Neural cell (in vitro differentiated cells): Measurements from ENCODE around the gene GOLGA6A. TPM values are rescaled to one million over a fixed set of nuclear protein-coding genes. Genes with fewer than 3 reads are reported as not detected.

Source experiments
- H2AFZ ChIP-seq: fragments of 200-600, 300-800 bp; sonication (generic), shearing (Covaris generic); 2 replicates; pipeline ENCODE4 v1.6.0; 2014; ENCODE audit warnings: low read depth, mild to moderate bottlenecking, antibody characterized with exemption, low read length, moderate library complexity
- H3F3A ChIP-seq: fragments of 200-600 bp; shearing (Covaris generic); 2 replicates; pipeline ENCODE4 v1.6.1; 2016; ENCODE audit warnings: mild to moderate bottlenecking, moderate library complexity, mixed read lengths, antibody characterized with exemption, low read length; ENCODE audit not compliant: insufficient read depth, poor library complexity, severe bottlenecking
- H3K27ac ChIP-seq: fragments of 200-600, 300-800 bp; sonication (generic), shearing (Covaris generic); 2 replicates; pipeline ENCODE4 v1.5.1; 2014; ENCODE audit warnings: mild to moderate bottlenecking, low read length, moderate library complexity
- H3K27me3 ChIP-seq: fragments of 300-800, 200-600 bp; sonication (generic), shearing (Covaris generic); 2 replicates; pipeline ENCODE4 v1.6.0; 2014; ENCODE audit warnings: mild to moderate bottlenecking, low read depth, low read length, moderate library complexity; ENCODE audit not compliant: insufficient read depth
- H3K36me3 ChIP-seq: fragments of 300-800, 200-600 bp; sonication (generic), shearing (Covaris generic); 2 replicates; pipeline ENCODE4 v1.5.1; 2014; ENCODE audit warnings: mild to moderate bottlenecking, antibody characterized with exemption, low read length, moderate library complexity; ENCODE audit not compliant: insufficient read depth
- H3K4me2 ChIP-seq: fragments of 300-800, 200-600 bp; sonication (generic), shearing (Covaris generic); 2 replicates; pipeline ENCODE4 v1.6.0; 2014; ENCODE audit warnings: mild to moderate bottlenecking, low read length
- H3K4me3 ChIP-seq: fragments of 300-800, 200-600 bp; sonication (generic), shearing (Covaris generic); 2 replicates; pipeline ENCODE4 v1.5.1; 2014; ENCODE audit warnings: mild to moderate bottlenecking, low read length, moderate library complexity
- H3K79me2 ChIP-seq: fragments of 200-600 bp; shearing (Covaris generic); replicated peaks from 2 replicates; pipeline ENCODE4 v1.6.0; 2014; ENCODE audit warnings: mild to moderate bottlenecking, low read length, moderate library complexity; ENCODE audit not compliant: insufficient read depth
- H3K9ac ChIP-seq: fragments of 300-800, 200-600 bp; sonication (generic), shearing (Covaris generic); 2 replicates; pipeline ENCODE4 v1.6.1; 2016; ENCODE audit warnings: mild to moderate bottlenecking, low read length, mixed read lengths
- H3K9me2 ChIP-seq: fragments of 200-600 bp; shearing (Covaris generic); 2 replicates; pipeline ENCODE4 v1.6.1; 2016; ENCODE audit warnings: mild to moderate bottlenecking, low read length, mixed read lengths; ENCODE audit not compliant: insufficient read depth
- H3K9me3 ChIP-seq: fragments of 200-600, 300-800 bp; sonication (generic), shearing (Covaris generic); 2 replicates; pipeline ENCODE4 v1.6.1; 2016; ENCODE audit warnings: mild to moderate bottlenecking, mixed run types, low read length, moderate library complexity, mixed read lengths
- H4K20me1 ChIP-seq: fragments of 200-600 bp; shearing (Covaris generic); 2 replicates; pipeline ENCODE4 v1.6.1; 2016; ENCODE audit warnings: mild to moderate bottlenecking, mixed run types; ENCODE audit not compliant: insufficient read depth
- CTCF ChIP-seq: fragments of 450-650 bp; IDR thresholded peaks from 2 replicates; pipeline ENCODE4 v1.5.1; 2014; ENCODE audit warnings: antibody characterized with exemption, mild to moderate bottlenecking, moderate library complexity; ENCODE audit not compliant: poor library complexity, severe bottlenecking
- EP300 ChIP-seq: fragments of 450-650 bp; conservative IDR thresholded peaks from 2 replicates; pipeline ENCODE4 v1.6.1; 2014; ENCODE audit warnings: antibody characterized with exemption, mild to moderate bottlenecking, moderate library complexity; ENCODE audit not compliant: poor library complexity, severe bottlenecking
- EZH2 ChIP-seq: fragments of 200-600, 300-800 bp; shearing (Covaris generic), sonication (generic); IDR thresholded peaks from 2 replicates; pipeline ENCODE4 v1.6.1; 2014; ENCODE audit warnings: antibody characterized with exemption, low read length, borderline replicate concordance, mild to moderate bottlenecking; ENCODE audit not compliant: insufficient read depth, poor library complexity, severe bottlenecking
- MXI1 ChIP-seq: fragments of 450-650 bp; conservative IDR thresholded peaks from 2 replicates; pipeline ENCODE4 v1.6.1; 2014; ENCODE audit warnings: antibody characterized with exemption, mild to moderate bottlenecking; ENCODE audit not compliant: poor library complexity, severe bottlenecking
- POLR2AphosphoS5 ChIP-seq: IDR thresholded peaks from 2 replicates; pipeline ENCODE4 v1.6.1; 2012
- RAD21 ChIP-seq: fragments of 450-650 bp; conservative IDR thresholded peaks from 2 replicates; pipeline ENCODE4 v1.6.1; 2014; ENCODE audit warnings: antibody characterized with exemption, mild to moderate bottlenecking, moderate library complexity
- REST ChIP-seq: IDR thresholded peaks from 2 replicates; pipeline ENCODE4 v1.6.1; 2012; ENCODE audit warnings: borderline replicate concordance
- SMC3 ChIP-seq: fragments of 450-650 bp; conservative IDR thresholded peaks from 2 replicates; pipeline ENCODE4 v1.6.1; 2014; ENCODE audit warnings: antibody characterized with exemption, mild to moderate bottlenecking, moderate library complexity; ENCODE audit not compliant: poor library complexity
- TAF1 ChIP-seq: IDR thresholded peaks from 2 replicates; pipeline ENCODE4 v1.6.1; 2012; ENCODE audit warnings: low read depth
- polyA plus RNA-seq: library from polyadenylated mRNA; depleted of rRNA; stranded (reverse); fragments of >200 nt; gene quantifications from 2 replicates; pipeline ENCODE4 v1.2.3, GENCODE V29; 2014

GOLGA6A gene
- polyA plus RNA-seq, 1 donor from 2014 or later, result 0.50 TPM

- TF ChIP-seq MXI1 (no peak), EZH2 (no peak), POLR2AphosphoS5 (no peak), RAD21 (no peak), CTCF (no peak), EP300 (no peak), SMC3 (no peak), TAF1 (no peak), REST (no peak)
- H3K9me2 ChIP-seq, result no peaks in the 10 kb centered on the region
- no peak overlapping the region for H2AFZ ChIP-seq
- peaks cover 35% of the 10 kb centered on the region for H3K79me2 ChIP-seq
- no peaks in the 10 kb centered on the region for H3K9me3 ChIP-seq
- no peaks in the 10 kb centered on the region for H3K36me3 ChIP-seq
- no peaks in the 10 kb centered on the region for H4K20me1 ChIP-seq
- no peak overlapping the region for H3K27ac ChIP-seq
- no peak overlapping the region for H3K9ac ChIP-seq
- H3F3A ChIP-seq, result peaks cover 9% of the 10 kb centered on the region
- H3K27me3 ChIP-seq, result no peaks in the 10 kb centered on the region
- no peak overlapping the region for H3K4me3 ChIP-seq
- H3K4me2 ChIP-seq, result no peak overlapping the region
Observed at GRCh38 chr15:74124759-74125158, 42.4 kb upstream of the GOLGA6A start.

- H3K4me3 ChIP-seq, result no peak overlapping the region
Observed at GRCh38 chr15:74124196-74124595, 41.8 kb upstream of the GOLGA6A start.

More at GRCh38 chr15:74124196-74124595, 41.8 kb upstream of the GOLGA6A start:
- H3K9me2 ChIP-seq, result no peaks in the 10 kb centered on the region
- peaks cover 9% of the 10 kb centered on the region for H3F3A ChIP-seq
- H3K9me3 ChIP-seq, result no peaks in the 10 kb centered on the region
- TF ChIP-seq TAF1, result no peak
- no peak for TF ChIP-seq SMC3
- TF ChIP-seq EP300, result no peak
- no peak for TF ChIP-seq MXI1
- TF ChIP-seq REST, result no peak
- TF ChIP-seq RAD21, result no peak
- TF ChIP-seq EZH2, result no peak
- no peak for TF ChIP-seq CTCF
- TF ChIP-seq POLR2AphosphoS5, result no peak
- no peak overlapping the region for H3K4me2 ChIP-seq
- H3K27ac ChIP-seq, result no peak overlapping the region
- no peaks in the 10 kb centered on the region for H4K20me1 ChIP-seq
- no peaks in the 10 kb centered on the region for H3K36me3 ChIP-seq
- H3K79me2 ChIP-seq, result peaks cover 30% of the 10 kb centered on the region
- H3K27me3 ChIP-seq, result no peaks in the 10 kb centered on the region
- no peak overlapping the region for H2AFZ ChIP-seq
- H3K9ac ChIP-seq, result no peak overlapping the region
